Erythroblast (primary cell): ENCODE measurements around the gene OR9A2.

ENCODE experiments used
- GATA1 ChIP-seq: IDR thresholded peaks from 2 replicates; pipeline ENCODE4 v1.6.1; 2011; ENCODE audit warnings: low read depth, mild to moderate bottlenecking, control low read depth, low read length, moderate library complexity
- POLR2A ChIP-seq: IDR thresholded peaks from 2 replicates; pipeline ENCODE4 v1.6.1; 2011; ENCODE audit warnings: mild to moderate bottlenecking, low read length

DNA sequence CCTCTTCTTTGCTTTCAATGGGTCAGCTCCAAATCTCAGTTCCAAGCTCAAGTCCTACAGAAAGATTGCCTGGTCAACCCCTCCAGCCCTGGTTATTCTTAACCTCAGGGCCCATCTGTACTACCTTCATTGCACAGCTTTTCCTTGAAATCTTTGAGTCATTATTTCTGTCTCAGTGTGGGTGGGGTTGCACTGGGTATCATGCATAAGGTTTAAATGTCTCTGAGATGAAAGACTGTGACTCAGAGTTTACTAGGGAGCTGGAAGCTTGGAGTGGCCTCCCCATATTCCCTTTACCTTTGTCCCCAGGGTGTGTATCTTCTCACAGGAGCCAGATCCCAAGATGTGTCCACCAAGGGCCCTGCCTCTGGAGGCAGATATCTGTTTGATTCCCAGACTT, 21.9 kb upstream of the OR9A2 start:
- TF ChIP-seq POLR2A: no peak
- TF ChIP-seq GATA1: no peak
